Thymus (tissue), 11 donors: ENCODE results near the gene DPP10. TPM values are rescaled to one million over a fixed set of nuclear protein-coding genes. Genes with fewer than 3 reads are reported as not detected.
A peak's percentile ranks its signal among the peaks of the same experiment; 100 is the strongest.

ENCODE experiments used
- DNase-seq, 9 donors: peaks; one replicate each; pipeline ENCODE4 v3.0.0-alpha.2; 2013; ENCODE audit warnings: low spot score in 9 of 9, low read depth in 6 of 9, missing footprints in 1 of 9
- H3K27ac ChIP-seq, 2 donors: one replicate each; pipeline ENCODE4 v1.5.1; 2013; ENCODE audit warnings: control low read depth in 1 of 2, low read depth in 1 of 2, low read length in 1 of 2, mild to moderate bottlenecking in 1 of 2, moderate library complexity in 1 of 2
- H3K27me3 ChIP-seq, 2 donors: one replicate each; pipeline ENCODE4 v1.5.1; 2013; ENCODE audit warnings: low read length in 1 of 2; ENCODE audit not compliant: control insufficient read depth in 2 of 2, insufficient read depth in 1 of 2
- H3K36me3 ChIP-seq, 2 donors: one replicate each; pipeline ENCODE4 v1.5.1; 2013; ENCODE audit warnings: low read length in 1 of 2, mild to moderate bottlenecking in 1 of 2, moderate library complexity in 1 of 2; ENCODE audit not compliant: control insufficient read depth in 2 of 2, insufficient read depth in 2 of 2
- H3K4me1 ChIP-seq, 2 donors: one replicate each; pipeline ENCODE4 v1.5.1; 2013; ENCODE audit warnings: low read length in 2 of 2; ENCODE audit not compliant: control insufficient read depth in 2 of 2, insufficient read depth in 2 of 2
- H3K4me3 ChIP-seq, 2 donors: one replicate each; pipeline ENCODE4 v1.5.1; 2013; ENCODE audit warnings: low read length in 2 of 2, control low read depth in 1 of 2, mild to moderate bottlenecking in 1 of 2
- H3K9me3 ChIP-seq, 2 donors: one replicate each; pipeline ENCODE4 v1.5.1; 2013; ENCODE audit warnings: low read length in 1 of 2, mild to moderate bottlenecking in 1 of 2; ENCODE audit not compliant: control insufficient read depth in 2 of 2, insufficient read depth in 1 of 2
- WGBS: extraction: QIAGEN DNeasy Blood & Tissue Kit; methylation state at CpG from one replicate; pipeline ENCODE4 v1.1.7; 2013; 5-methylcytosine and 5-hydroxymethylcytosine counted together
- polyA plus RNA-seq: library from polyadenylated mRNA; stranded (reverse); fragments of 200-250 nt; gene quantifications from one replicate; pipeline ENCODE4 v1.2.3, GENCODE V29; 2013
- total RNA-seq: library from RNA; stranded (reverse); fragments of 120-200 nt; gene quantifications from one replicate; pipeline ENCODE4 v1.2.4, GENCODE V29; 2013
- donor health status: healthy.

The DPP10 gene
- total and polyA plus RNA-seq, 2 donors, result 0.02 to 0.14 TPM

DNA sequence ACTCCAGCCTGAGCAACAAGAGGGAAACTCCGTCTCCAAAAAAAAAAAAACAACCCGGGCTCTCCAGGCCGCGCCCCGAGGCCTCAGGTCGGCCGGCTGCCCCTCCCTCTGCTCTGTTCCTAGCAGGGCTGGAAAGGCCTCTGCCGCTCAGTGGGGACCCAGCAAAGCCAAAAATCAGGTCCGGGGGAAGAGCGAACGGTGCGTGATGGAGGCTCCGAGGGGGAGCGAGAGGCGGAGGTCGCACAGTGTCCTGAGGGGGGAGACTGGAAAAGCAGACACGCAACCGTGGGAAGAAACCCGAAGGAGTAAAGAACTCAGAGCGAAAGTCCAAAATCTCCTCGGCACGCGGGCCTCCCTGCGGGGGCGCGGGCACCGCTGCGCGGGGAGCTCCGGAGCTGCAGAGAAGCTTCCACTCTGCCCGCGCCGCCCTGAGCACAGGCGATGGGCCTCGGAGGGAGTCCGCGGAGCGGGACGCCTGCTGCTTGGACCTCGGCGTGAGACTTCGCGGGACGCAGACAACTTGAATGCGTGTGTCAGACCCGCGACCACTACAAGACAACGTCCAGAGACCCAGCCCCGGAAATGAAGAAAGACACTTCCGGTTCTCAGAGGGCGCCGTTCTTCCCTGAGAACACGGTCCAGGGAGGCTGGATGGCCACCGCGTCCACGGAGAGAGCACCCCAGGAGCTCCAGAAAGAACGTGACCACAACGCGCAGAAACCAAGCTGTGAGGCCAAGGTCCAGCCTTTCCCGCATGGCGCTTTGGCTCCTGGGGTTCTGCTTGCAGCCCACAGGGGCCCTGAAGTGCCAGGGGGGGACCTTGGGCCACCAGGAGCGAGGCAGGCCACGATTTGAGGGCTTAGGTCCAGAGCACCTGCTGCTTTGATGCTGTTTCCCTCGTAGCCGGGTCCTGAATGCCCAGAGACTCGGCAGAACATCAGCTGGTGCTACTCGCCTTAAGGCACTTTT, 219.8 kb downstream of the DPP10 start:
- DNase-seq, result peak in 2 of 9 donors; percentile 26 to 35

DNA sequence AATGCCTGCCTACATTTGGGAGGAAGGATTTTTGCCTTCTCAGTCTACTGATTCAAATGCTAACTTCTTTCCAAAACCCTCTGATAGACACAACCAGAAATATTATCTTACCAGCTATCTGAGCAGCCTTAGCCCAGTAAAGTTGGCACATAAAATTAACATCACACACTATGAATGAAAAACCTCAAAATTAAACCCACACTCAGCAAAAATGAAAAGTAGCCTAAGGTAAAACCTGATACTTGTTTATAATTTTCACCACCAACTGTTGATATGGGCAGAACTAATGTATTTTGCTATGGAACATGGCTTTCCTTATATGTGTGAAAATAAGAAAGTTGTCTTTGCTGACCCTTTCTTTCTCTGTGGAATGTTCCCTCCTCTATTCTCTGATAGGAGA, 226.0 kb downstream of the DPP10 start:
- Histone ChIP-seq H3K27me3 (no peaks in the 10 kb centered on the region), H3K4me1 (no peaks in the 10 kb centered on the region)
- no peak for DNase-seq

More for the DNA sequence above, 219.8 kb downstream of the DPP10 start:
- Histone ChIP-seq H3K4me1 (peaks cover 0 to 3% of the 10 kb centered on the region in 2 donors), H3K27ac (no peak overlapping the region), H3K36me3 (no peaks in the 10 kb centered on the region), H3K27me3 (peaks cover 0 to 5% of the 10 kb centered on the region in 2 donors), H3K4me3 (peak overlapping the region; percentile 55 to 56), H3K9me3 (peaks cover 0 to 6% of the 10 kb centered on the region in 2 donors)
- 28% methylated on average over 67 of the region's 67 CpGs for WGBS

DNA sequence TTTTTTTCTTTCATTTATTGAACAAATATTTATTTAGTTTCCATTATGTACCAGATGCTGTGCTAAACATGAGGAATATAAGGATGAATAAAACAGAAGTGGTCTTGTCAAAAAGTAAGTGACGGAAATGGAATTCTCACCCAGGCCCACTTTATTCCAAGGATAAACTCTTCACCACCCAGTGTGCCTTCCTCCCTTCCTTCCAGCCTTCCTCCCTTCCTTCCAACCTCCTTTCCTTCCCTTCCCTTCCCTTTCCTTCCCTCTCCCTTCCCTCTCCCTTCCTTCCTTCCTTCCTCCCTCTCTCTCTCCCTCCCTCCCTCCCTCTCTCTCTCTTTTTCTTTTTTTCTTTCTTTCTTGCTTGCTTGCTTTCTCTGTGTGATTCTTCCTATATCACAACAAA, 240.8 kb downstream of the DPP10 start:
- Histone ChIP-seq H3K4me1 (no peaks in the 10 kb centered on the region), H3K9me3 (no peaks in the 10 kb centered on the region), H3K36me3 (no peaks in the 10 kb centered on the region), H3K27ac (no peak overlapping the region), H3K4me3 (no peak overlapping the region), H3K27me3 (no peaks in the 10 kb centered on the region)
- no peak for DNase-seq
- 100% methylated on average over 1 of the region's 1 CpG for WGBS

More for the DNA sequence above, 226.0 kb downstream of the DPP10 start:
- H3K4me3 ChIP-seq, result no peak overlapping the region
- H3K9me3 ChIP-seq, result no peaks in the 10 kb centered on the region
- no peak overlapping the region for H3K27ac ChIP-seq
- H3K36me3 ChIP-seq, result no peaks in the 10 kb centered on the region

DNA sequence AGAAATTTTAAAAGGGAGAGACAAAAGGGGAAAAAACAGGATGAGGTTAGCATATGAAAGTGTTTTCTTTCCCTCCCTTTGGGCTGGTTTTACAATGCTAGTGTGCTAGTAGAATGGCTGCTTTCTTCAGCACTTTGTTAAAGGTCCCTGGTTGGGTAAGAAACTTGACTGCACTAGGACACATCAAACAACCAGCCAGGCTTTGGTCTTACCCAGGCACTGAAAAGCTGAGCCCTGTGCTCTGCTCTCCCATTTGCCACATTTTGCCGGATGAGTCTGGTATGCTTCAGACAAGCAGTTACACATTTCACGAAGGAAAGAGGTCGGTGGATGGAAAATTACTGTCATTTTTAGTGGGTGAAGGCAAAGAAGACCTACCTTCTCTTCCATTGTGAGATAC, 242.0 kb downstream of the DPP10 start:
- WGBS, result 77% methylated on average over 3 of the region's 3 CpGs
- H3K27ac ChIP-seq, result peak overlapping the region in 1 of 2 donors; percentile 44
- no peaks in the 10 kb centered on the region for H3K36me3 ChIP-seq
- no peaks in the 10 kb centered on the region for H3K9me3 ChIP-seq
- H3K27me3 ChIP-seq, result no peaks in the 10 kb centered on the region
- DNase-seq, result peak in 4 of 9 donors; percentile 16 to 56 (median 22)
- no peak overlapping the region for H3K4me3 ChIP-seq
- H3K4me1 ChIP-seq, result no peaks in the 10 kb centered on the region

DNA sequence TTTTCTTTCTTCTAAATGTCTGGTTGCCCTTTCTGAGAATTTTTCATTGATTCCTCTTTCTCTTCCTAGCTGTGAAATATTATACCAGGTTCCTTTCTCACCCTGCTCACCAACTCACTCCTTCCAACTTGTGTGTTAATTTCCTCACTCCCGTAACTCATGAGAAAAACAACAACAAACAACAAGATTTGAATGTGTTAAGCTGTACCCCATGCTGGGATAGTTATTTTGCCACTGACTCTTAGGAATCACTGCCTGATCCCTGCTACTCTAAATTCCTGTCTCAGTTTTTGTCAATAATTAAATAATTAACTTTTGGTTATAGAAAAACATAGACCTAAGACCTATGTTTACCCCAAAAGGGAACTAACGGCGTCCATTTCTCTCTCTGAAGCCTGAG, 242.7 kb downstream of the DPP10 start:
- no peak for DNase-seq
- Histone ChIP-seq H3K9me3 (no peaks in the 10 kb centered on the region), H3K4me3 (no peak overlapping the region), H3K27ac (no peak overlapping the region), H3K27me3 (no peaks in the 10 kb centered on the region), H3K4me1 (no peaks in the 10 kb centered on the region), H3K36me3 (no peaks in the 10 kb centered on the region)
- WGBS, result 72% methylated on average over 3 of the region's 3 CpGs

DNA sequence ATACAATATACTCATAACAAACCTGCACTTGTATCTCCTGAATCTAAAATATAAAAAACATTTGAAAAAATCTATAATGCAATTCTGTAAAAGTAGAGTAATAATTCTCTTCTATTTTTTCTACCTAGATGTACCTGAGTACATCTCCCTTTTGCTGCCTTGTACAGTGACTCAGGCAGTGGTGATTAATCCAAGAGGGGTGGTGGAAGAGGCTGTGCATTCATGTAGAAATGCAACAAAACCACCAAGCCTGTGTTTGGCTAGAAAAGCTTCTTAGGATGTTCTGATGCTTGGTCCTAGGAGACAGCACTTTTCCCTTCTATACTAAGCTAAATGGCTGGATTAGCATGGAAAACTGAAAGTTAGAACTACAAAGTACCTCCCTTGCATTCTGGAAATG, 245.8 kb downstream of the DPP10 start:
- no peaks in the 10 kb centered on the region for H3K9me3 ChIP-seq
- no peak overlapping the region for H3K4me3 ChIP-seq
- H3K4me1 ChIP-seq, result no peaks in the 10 kb centered on the region
- no peak for DNase-seq
- H3K27me3 ChIP-seq, result no peaks in the 10 kb centered on the region
- H3K36me3 ChIP-seq, result no peaks in the 10 kb centered on the region
- no peak overlapping the region for H3K27ac ChIP-seq

DNA sequence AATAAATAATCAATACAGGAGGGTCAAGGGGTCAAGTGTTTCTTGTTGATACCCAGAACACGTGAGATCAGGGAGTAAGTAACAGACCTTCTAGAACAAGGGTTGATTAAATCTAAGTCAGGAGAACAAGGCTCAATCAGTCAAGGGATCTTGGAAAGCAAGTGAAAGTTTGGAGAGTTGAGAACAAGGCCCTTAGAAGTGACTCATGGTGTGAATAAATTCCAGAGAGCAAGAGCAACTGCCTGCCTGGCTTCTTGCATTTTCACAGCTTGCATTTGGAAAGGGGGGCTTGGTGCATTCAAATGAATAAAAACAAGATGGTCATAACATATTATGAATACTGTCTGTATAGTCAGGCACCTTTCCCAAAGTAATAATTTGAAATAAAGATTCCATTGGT, 256.1 kb downstream of the DPP10 start:
- 94% methylated on average over 1 of the region's 1 CpG for WGBS
- H3K9me3 ChIP-seq, result no peaks in the 10 kb centered on the region
- H3K27ac ChIP-seq, result no peak overlapping the region
- H3K4me3 ChIP-seq, result no peak overlapping the region
- no peaks in the 10 kb centered on the region for H3K4me1 ChIP-seq
- DNase-seq, result no peak
- no peaks in the 10 kb centered on the region for H3K27me3 ChIP-seq
- no peaks in the 10 kb centered on the region for H3K36me3 ChIP-seq

DNA sequence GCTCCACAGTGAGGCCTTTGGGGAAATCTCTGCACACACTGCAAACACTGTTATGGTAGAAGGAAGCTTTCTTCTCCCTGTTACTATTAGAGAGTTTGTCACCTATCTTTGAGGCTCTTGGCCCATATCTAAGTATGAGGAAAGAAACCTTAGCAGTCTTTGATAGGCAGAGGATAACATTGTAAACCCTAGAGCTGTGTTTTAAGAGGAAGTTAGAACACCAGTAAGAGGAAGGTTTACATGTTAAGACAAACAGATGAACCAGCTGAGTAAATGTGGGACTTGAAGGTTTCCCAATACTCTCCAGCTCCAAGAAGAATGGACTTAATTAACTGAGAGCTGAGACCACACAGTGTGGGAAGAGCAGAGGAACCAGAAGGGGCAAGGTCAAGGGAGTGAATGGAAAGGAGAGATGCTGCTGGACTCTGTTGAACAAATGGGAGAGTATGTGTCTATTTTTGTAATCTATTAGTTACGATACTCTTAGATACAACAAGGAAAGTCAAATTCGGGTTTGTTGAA, 257.0 kb downstream of the DPP10 start:
- 95% methylated on average over 2 of the region's 2 CpGs for WGBS
- Histone ChIP-seq H3K4me3 (no peak overlapping the region), H3K4me1 (no peaks in the 10 kb centered on the region), H3K9me3 (no peaks in the 10 kb centered on the region), H3K27me3 (no peaks in the 10 kb centered on the region), H3K27ac (no peak overlapping the region), H3K36me3 (no peaks in the 10 kb centered on the region)
- DNase-seq, result no peak

DNA sequence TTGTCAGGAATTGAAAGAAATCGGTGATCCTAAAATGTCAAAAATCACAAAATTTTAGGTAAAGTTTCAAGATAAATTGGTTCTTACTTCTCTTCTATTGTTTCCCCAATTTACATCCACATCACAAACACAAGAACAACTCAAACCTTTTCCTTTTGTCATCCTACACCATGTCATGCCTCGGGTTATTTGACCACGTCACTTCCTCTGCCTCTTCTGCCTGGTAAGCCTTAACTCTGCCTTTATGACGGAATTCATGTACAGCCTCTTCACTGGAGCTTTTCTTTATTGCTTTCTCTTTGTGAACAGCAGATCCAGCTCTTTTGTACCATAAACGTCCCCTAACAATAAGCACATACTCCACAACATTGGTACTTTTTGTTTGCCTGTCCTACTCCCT, 258.0 kb downstream of the DPP10 start:
- Histone ChIP-seq H3K27ac (no peak overlapping the region), H3K9me3 (no peaks in the 10 kb centered on the region), H3K4me3 (no peak overlapping the region), H3K4me1 (no peaks in the 10 kb centered on the region), H3K27me3 (no peaks in the 10 kb centered on the region), H3K36me3 (no peaks in the 10 kb centered on the region)
- 67% methylated on average over 5 of the region's 5 CpGs for WGBS
- DNase-seq, result peak in 1 of 9 donors; percentile 4
